CD8-positive, alpha-beta memory T cell (primary cell): Measurements from ENCODE around the gene COQ10B. TPM values are rescaled to one million over a fixed set of nuclear protein-coding genes. Genes with fewer than 3 reads are reported as not detected.
"Not testable (repeated sequence)": the region's sequence is repeated elsewhere in the genome, so short reads cannot be mapped to it uniquely, and the experiment has no call there.

Experiments
- CTCF ChIA-PET: fragments of 350-600 bp; sonication (Branson Sonifier 250); formaldehyde crosslinking; loops from one replicate; lab custom pipeline; 2021; ENCODE audit warnings: antibody characterized with exemption; lab: Charles Lee
- POLR2A ChIA-PET: fragments of 350-600 bp; sonication (Branson Sonifier 250); formaldehyde crosslinking; loops from one replicate; lab custom pipeline; 2021; ENCODE audit warnings: antibody characterized with exemption; lab: Charles Lee
- DNase-seq, 5 donors: peaks; one replicate each; pipeline versions ENCODE4 v3.0.0 to v3.0.0-alpha.2; 2020 to 2022; ENCODE audit warnings: mixed read lengths in 1 of 5
- H3K27ac ChIP-seq: one replicate; pipeline ENCODE4 v1.7.0; 2013; ENCODE audit warnings: low read depth, mild to moderate bottlenecking, low read length, moderate library complexity
- H3K27me3 ChIP-seq: 2 replicates; pipeline ENCODE4 v1.7.0; 2013; ENCODE audit warnings: low read length, mild to moderate bottlenecking; ENCODE audit not compliant: insufficient read depth, poor library complexity, severe bottlenecking
- H3K36me3 ChIP-seq: 2 replicates; pipeline ENCODE4 v1.7.0; 2013; ENCODE audit warnings: mild to moderate bottlenecking, low read length, moderate library complexity; ENCODE audit not compliant: insufficient read depth
- H3K4me1 ChIP-seq: 2 replicates; pipeline ENCODE4 v1.7.0; 2013; ENCODE audit warnings: mild to moderate bottlenecking, low read length, moderate library complexity; ENCODE audit not compliant: insufficient read depth
- H3K4me3 ChIP-seq: 2 replicates; pipeline ENCODE4 v1.7.0; 2013; ENCODE audit warnings: mild to moderate bottlenecking, low read length
- H3K9me3 ChIP-seq: 2 replicates; pipeline ENCODE4 v1.7.0; 2013; ENCODE audit warnings: mild to moderate bottlenecking, low read length
- H3K27ac Mint-ChIP-seq, 8 donors: one replicate each; pipeline ENCODE4 v1.8.0; 2020 to 2021; ENCODE audit warnings: mixed read lengths in 8 of 8, mild to moderate bottlenecking in 6 of 8, inconsistent platforms in 3 of 8, moderate library complexity in 3 of 8
- H3K27me3 Mint-ChIP-seq, 2 donors: one replicate each; pipeline ENCODE4 v1.8.0; 2020 to 2021; ENCODE audit warnings: mixed read lengths in 2 of 2, mild to moderate bottlenecking in 1 of 2, moderate library complexity in 1 of 2
- H3K36me3 Mint-ChIP-seq, 3 donors: one replicate each; pipeline ENCODE4 v1.8.0; 2020 to 2021; ENCODE audit warnings: mixed read lengths in 3 of 3, inconsistent platforms in 1 of 3, mild to moderate bottlenecking in 1 of 3
- H3K4me1 Mint-ChIP-seq, 3 donors: one replicate each; pipeline ENCODE4 v1.8.0; 2020 to 2021; ENCODE audit warnings: mixed read lengths in 3 of 3, inconsistent platforms in 1 of 3, mild to moderate bottlenecking in 1 of 3
- H3K4me3 Mint-ChIP-seq, 7 donors: one replicate each; pipeline ENCODE4 v1.8.0; 2020 to 2021; ENCODE audit warnings: mixed read lengths in 7 of 7, mild to moderate bottlenecking in 6 of 7, moderate library complexity in 4 of 7, inconsistent platforms in 2 of 7
- H3K9me3 Mint-ChIP-seq, 5 donors: one replicate each; pipeline ENCODE4 v1.8.0; 2020 to 2022; ENCODE audit warnings: mixed read lengths in 5 of 5, mild to moderate bottlenecking in 3 of 5, moderate library complexity in 2 of 5, inconsistent platforms in 1 of 5
- polyA plus RNA-seq: library from polyadenylated mRNA; unstranded; fragments of 300-500 nt; fragmentation: Illumina TruSeq; gene quantifications from one replicate; pipeline ENCODE4 v1.2.3, GENCODE V29; 2021
- total RNA-seq, 2 experiments: library from RNA; stranded (reverse); gene quantifications; one replicate each; pipeline ENCODE4 v1.2.3, GENCODE V29; 2021

Gene COQ10B
- total and polyA plus RNA-seq, 3 experiments from 2014 or later: 23.4 to 42.6 (median 23.7) TPM

- peaks cover 13% of the 10 kb centered on the region for H3K36me3 ChIP-seq
- peaks cover 0 to 1% of the 10 kb centered on the region in 2 donors for H3K27me3 Mint-ChIP-seq
- ChIA-PET POLR2A (no interaction called here), CTCF (no interaction called here)
- no peak overlapping the region for H3K27ac ChIP-seq
- no peak overlapping the region for H3K4me3 ChIP-seq
- peaks cover 71 to 87% (median 80%) of the 10 kb centered on the region in 3 donors for H3K4me1 Mint-ChIP-seq
- H3K4me3 Mint-ChIP-seq: peak overlapping the region; percentile 5 to 51 (median 38)
- H3K27ac Mint-ChIP-seq: peak overlapping the region in 6 of 8 donors; percentile 10 to 67 (median 53)
- no peaks in the 10 kb centered on the region for H3K9me3 ChIP-seq
- peaks cover 0 to 58% (median 3%) of the 10 kb centered on the region in 3 donors for H3K36me3 Mint-ChIP-seq
- no peak for DNase-seq
- H3K9me3 Mint-ChIP-seq: no peaks in the 10 kb centered on the region
- H3K4me1 ChIP-seq: peaks cover 62% of the 10 kb centered on the region
- no peaks in the 10 kb centered on the region for H3K27me3 ChIP-seq
These were observed 27.8 kb upstream of the COQ10B start for GRCh38 chr2:197425550-197425949.

DNA sequence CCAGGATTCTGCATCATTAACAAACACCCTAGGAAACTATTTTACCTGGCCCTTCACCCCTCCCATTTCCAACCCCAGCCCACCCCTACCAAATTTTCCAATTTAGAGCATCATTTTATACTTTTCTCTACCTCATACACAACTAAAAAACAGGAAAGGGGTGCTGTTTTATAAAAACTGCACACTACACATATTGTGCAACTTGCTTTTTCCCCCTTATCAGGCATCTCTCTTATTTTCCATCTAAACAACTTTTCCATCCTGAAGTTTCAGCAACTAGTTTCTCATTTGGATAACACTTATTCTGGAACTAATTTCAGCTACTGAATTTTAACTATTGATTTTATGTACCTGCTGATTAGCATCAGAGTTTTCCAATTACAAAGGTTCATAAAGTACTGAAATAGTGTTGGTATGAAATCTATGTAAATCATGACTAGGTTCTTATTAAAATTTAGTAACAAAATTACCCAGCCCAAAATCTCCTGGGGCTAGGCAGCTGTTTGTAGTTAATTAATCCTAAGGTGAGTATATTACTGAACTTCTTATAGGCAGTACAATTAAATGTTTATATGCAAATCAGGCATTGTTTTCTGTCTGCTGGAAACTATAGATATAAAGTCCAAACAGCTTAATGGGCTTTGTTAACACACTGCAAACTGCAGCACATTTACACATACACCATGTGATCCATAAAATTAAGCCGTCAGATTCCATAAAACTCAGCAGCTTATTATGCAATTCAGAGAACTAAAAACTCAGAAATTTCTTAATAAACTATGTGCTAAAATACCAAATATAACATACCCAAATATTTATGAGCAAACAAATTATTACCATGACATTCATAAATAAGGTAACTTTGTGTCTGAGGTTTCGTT lies 26.4 kb upstream of the COQ10B start:
- Mint-ChIP-seq H3K4me1 (peaks cover 77 to 91% (median 82%) of the 10 kb centered on the region in 3 donors), H3K27ac (peak overlapping the region in 6 of 8 donors; percentile 43 to 73 (median 66)), H3K27me3 (peaks cover 0 to 1% of the 10 kb centered on the region in 2 donors), H3K9me3 (no peaks in the 10 kb centered on the region), H3K36me3 (peaks cover 0 to 55% (median 3%) of the 10 kb centered on the region in 3 donors), H3K4me3 (peak overlapping the region; percentile 5 to 59 (median 44))
- Histone ChIP-seq H3K36me3 (peaks cover 9% of the 10 kb centered on the region), H3K27ac (no peak overlapping the region), H3K27me3 (no peaks in the 10 kb centered on the region), H3K4me3 (peak overlapping the region; percentile 0), H3K4me1 (peaks cover 72% of the 10 kb centered on the region), H3K9me3 (no peaks in the 10 kb centered on the region)
- DNase-seq: no peak
- ChIA-PET POLR2A (no interaction called here), CTCF (no interaction called here)

GRCh38 chr2:197427986-197428385 lies 25.4 kb upstream of the COQ10B start:
- no peak overlapping the region for H3K4me3 ChIP-seq
- ChIA-PET POLR2A (no interaction called here), CTCF (no interaction called here)
- Mint-ChIP-seq H3K36me3 (peaks cover 0 to 49% (median 3%) of the 10 kb centered on the region in 3 donors), H3K27ac (peak overlapping the region in 5 of 8 donors; percentile 39 to 83 (median 80)), H3K4me1 (peaks cover 83 to 94% (median 92%) of the 10 kb centered on the region in 3 donors), H3K4me3 (peak overlapping the region in 3 of 7 donors; percentile 25 to 72 (median 62)), H3K27me3 (peaks cover 0 to 1% of the 10 kb centered on the region in 2 donors), H3K9me3 (no peaks in the 10 kb centered on the region)
- H3K9me3 ChIP-seq: no peaks in the 10 kb centered on the region
- no peak for DNase-seq
- H3K4me1 ChIP-seq: peaks cover 81% of the 10 kb centered on the region
- no peak overlapping the region for H3K27ac ChIP-seq
- H3K27me3 ChIP-seq: no peaks in the 10 kb centered on the region
- H3K36me3 ChIP-seq: peaks cover 9% of the 10 kb centered on the region

GRCh38 chr2:197431858-197432257 lies 21.5 kb upstream of the COQ10B start:
- H3K4me3 Mint-ChIP-seq: peak overlapping the region; percentile 95 to 100 (median 100)
- peaks cover 72% of the 10 kb centered on the region for H3K4me1 ChIP-seq
- no peak overlapping the region for H3K27ac ChIP-seq
- H3K36me3 Mint-ChIP-seq: peaks cover 0 to 50% (median 3%) of the 10 kb centered on the region in 3 donors
- peaks cover 81 to 88% (median 86%) of the 10 kb centered on the region in 3 donors for H3K4me1 Mint-ChIP-seq
- no peak for DNase-seq
- no peaks in the 10 kb centered on the region for H3K36me3 ChIP-seq
- no peaks in the 10 kb centered on the region for H3K27me3 ChIP-seq
- peak overlapping the region; percentile 0 for H3K4me3 ChIP-seq
- POLR2A ChIA-PET: interaction anchor here (1.2 to 1.6 kb wide), 3 partner anchors 21 to 309 kb away, joined by 3 to 6 read pairs (median 4); partner anchors contain the start of genes COQ10B and MOB4
- peaks cover 0 to 1% of the 10 kb centered on the region in 2 donors for H3K27me3 Mint-ChIP-seq
- peak overlapping the region in 7 of 8 donors; percentile 11 to 98 (median 86) for H3K27ac Mint-ChIP-seq
- CTCF ChIA-PET: no interaction called here
- H3K9me3 ChIP-seq: no peaks in the 10 kb centered on the region
- no peaks in the 10 kb centered on the region for H3K9me3 Mint-ChIP-seq

GRCh38 chr2:197432527-197432926 lies 20.8 kb upstream of the COQ10B start:
- peak overlapping the region; percentile 95 to 100 (median 100) for H3K4me3 Mint-ChIP-seq
- not testable (repeated sequence) for H3K27me3 Mint-ChIP-seq, H3K27me3 ChIP-seq, H3K27ac ChIP-seq, H3K9me3 ChIP-seq, H3K4me3 ChIP-seq, H3K9me3 Mint-ChIP-seq, DNase-seq, H3K36me3 ChIP-seq
- ChIA-PET CTCF (interaction anchor here (1.2 kb wide), 1 partner anchor 67 kb away, joined by 3 read pairs; the partner anchor contains the start of genes HSPD1 and HSPE1), POLR2A (interaction anchor here (1.2 to 5.5 kb wide), 3 partner anchors 20 to 83 kb away, joined by 4 to 97 read pairs (median 6); partner anchors contain the start of genes COQ10B and MOB4)
- peak overlapping the region; percentile 22 to 100 (median 64) for H3K27ac Mint-ChIP-seq
- H3K4me1 ChIP-seq: peaks cover 65% of the 10 kb centered on the region
- H3K36me3 Mint-ChIP-seq: peaks cover 0 to 48% (median 3%) of the 10 kb centered on the region in 3 donors
- peaks cover 74 to 81% (median 80%) of the 10 kb centered on the region in 3 donors for H3K4me1 Mint-ChIP-seq

- peaks cover 0 to 41% (median under 1%) of the 10 kb centered on the region in 3 donors for H3K36me3 Mint-ChIP-seq
- Histone ChIP-seq H3K27me3 (no peaks in the 10 kb centered on the region), H3K27ac (peak overlapping the region; percentile 99), H3K9me3 (no peaks in the 10 kb centered on the region), H3K4me1 (peaks cover 53% of the 10 kb centered on the region), H3K4me3 (peak overlapping the region; percentile 95), H3K36me3 (no peaks in the 10 kb centered on the region)
- DNase-seq: no peak
- peaks cover 63 to 69% (median 67%) of the 10 kb centered on the region in 3 donors for H3K4me1 Mint-ChIP-seq
- CTCF ChIA-PET: interaction anchor here (1.3 to 4.0 kb wide), 3 partner anchors 10 to 67 kb away, joined by 4 to 30 read pairs (median 4); partner anchors contain the start of genes COQ10B and HSPE1
- no peaks in the 10 kb centered on the region for H3K27me3 Mint-ChIP-seq
- no peaks in the 10 kb centered on the region for H3K9me3 Mint-ChIP-seq
- H3K4me3 Mint-ChIP-seq: peak overlapping the region; percentile 95 to 100 (median 100)
- peak overlapping the region; percentile 98 to 100 (median 100) for H3K27ac Mint-ChIP-seq
- POLR2A ChIA-PET: interaction anchor here (0.6 to 5.5 kb wide), 6 partner anchors 11 to 271 kb away, joined by 3 to 97 read pairs (median 10); partner anchors contain the start of genes COQ10B, HSPD1, HSPE1 and MARS2
These were observed 19.4 kb upstream of the COQ10B start for GRCh38 chr2:197433780-197434438.
